ENCODE data around the gene ADARB2.

Gene ADARB2

DNA sequence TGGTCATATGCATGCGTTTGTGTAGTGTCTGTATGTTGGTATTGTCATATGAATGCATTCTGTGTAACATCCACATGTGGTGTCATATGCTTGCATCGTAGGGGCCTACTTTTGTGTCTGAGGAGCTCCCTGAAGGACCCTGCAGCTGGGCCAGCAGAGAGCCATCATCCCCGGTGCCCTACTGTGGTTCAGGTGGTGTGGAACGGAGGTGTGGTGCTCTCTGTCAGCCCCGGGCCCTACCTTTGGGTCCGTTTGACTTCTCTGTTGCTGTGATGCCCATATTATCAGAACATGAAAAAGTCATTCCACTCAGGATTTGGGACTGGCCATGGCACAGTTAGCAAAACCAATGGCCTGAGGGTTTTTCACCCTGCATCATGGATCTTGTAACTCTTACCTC lies 217.9 kb downstream of the ADARB2 start:
- H3K27ac ChIP-seq: no peak overlapping the region
- no peak for TF ChIP-seq ZFX (IDR thresholded peaks at IDR 0.05; ENCODE audit: borderline replicate concordance)
- TF ChIP-seq, protein P1, sequence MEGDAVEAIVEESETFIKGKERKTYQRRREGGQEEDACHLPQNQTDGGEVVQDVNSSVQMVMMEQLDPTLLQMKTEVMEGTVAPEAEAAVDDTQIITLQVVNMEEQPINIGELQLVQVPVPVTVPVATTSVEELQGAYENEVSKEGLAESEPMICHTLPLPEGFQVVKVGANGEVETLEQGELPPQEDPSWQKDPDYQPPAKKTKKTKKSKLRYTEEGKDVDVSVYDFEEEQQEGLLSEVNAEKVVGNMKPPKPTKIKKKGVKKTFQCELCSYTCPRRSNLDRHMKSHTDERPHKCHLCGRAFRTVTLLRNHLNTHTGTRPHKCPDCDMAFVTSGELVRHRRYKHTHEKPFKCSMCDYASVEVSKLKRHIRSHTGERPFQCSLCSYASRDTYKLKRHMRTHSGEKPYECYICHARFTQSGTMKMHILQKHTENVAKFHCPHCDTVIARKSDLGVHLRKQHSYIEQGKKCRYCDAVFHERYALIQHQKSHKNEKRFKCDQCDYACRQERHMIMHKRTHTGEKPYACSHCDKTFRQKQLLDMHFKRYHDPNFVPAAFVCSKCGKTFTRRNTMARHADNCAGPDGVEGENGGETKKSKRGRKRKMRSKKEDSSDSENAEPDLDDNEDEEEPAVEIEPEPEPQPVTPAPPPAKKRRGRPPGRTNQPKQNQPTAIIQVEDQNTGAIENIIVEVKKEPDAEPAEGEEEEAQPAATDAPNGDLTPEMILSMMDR (IDR thresholded peaks at IDR 0.05): no peak

DNA sequence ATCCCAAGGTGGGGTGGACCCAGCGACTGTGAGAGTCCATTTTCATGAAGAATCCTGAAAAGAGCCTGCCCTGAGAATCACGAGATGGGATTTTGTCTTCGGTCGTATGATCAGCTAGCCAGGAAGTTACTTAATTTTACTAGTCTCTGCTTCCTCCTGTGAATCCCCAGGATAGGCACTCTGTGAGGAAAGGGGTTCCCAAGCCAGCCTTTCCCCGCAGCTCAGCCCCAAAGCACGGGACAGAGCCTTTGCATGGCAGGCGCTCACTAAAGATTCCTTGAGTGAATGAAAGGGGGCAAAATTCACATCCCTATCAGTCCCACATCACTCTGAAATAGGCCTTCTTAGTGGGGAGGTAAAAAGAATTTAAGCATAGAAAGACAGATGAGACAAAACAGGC lies 219.6 kb downstream of the ADARB2 start:
- no peak overlapping the region for H3K27ac ChIP-seq
- no peak for TF ChIP-seq ZFX (IDR thresholded peaks at IDR 0.05; ENCODE audit: borderline replicate concordance)
- TF ChIP-seq, protein P1 (IDR thresholded peaks at IDR 0.05): no peak

DNA sequence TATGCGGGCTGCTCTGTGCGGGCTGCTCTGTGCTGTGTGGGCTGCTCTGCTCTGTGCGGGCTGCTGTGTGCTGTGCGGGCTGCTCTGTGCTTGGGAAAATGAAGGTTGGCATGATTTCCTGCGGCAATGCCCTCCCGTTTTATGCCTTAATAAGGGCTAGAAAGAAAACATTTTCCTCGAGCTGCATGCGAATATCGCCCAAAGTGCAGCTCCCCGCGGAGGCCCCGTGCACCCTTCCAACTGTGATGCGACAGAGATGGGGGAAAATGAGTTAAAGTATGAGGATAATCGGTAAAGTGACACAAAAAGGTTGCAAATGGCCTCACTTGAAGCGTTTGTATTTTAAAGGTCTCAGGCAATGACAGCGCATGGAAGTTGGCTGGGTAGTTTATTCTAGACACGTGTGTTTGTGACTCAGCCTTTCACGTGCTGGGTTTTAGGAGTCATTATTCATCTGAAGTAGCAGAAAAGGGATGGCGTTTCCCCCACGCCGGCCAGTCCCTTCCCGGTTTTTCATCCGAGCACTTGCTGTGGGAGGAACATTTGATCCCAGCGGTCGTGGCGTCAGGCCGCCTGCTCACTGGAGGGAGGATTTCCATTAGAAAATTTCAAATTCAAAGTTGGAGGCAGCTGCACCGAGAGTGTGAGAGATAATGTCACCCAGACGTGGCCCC lies 220.7 kb downstream of the ADARB2 start:
- TF ChIP-seq, protein P1 (IDR thresholded peaks at IDR 0.05): no peak
- no peak for TF ChIP-seq ZFX (IDR thresholded peaks at IDR 0.05; ENCODE audit: borderline replicate concordance)
- no peak overlapping the region for H3K27ac ChIP-seq

DNA sequence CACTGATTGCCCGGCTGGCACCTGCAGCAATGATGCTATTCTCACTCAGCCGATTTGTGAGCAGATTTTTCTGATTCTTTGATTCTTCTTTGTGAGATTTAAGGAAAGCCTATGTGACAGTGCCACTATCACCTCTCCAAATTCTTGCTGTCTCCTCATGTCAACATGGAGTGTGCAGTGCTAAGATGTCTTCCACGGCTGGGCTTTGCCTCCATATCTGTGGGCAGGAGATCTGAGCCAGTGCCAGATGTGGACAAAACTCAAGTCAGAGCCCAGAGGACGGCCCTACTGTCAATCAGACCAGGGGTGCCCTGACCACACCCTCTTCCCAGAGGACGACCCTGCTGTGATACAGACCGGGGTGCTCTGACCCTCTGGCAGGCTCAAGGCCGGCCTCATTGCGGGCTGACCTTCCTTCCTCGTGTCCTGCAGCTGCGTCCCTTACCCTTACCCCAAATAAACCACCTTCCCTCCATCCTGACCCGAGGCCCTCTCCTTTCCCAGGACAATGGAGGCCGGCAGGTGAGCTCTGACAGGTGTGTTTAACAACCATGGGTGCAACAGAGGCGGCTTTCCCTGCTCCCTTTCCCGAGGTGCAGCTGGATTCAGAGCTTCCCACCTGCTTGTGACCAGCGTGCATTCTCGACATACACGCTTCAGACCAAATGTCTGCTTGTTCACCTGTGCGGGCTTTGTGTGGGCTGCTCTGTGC lies 221.4 kb downstream of the ADARB2 start:
- no peak for TF ChIP-seq ZFX (IDR thresholded peaks at IDR 0.05; ENCODE audit: borderline replicate concordance)
- TF ChIP-seq, protein P1 (IDR thresholded peaks at IDR 0.05): no peak
- H3K27ac ChIP-seq: no peak overlapping the region

DNA sequence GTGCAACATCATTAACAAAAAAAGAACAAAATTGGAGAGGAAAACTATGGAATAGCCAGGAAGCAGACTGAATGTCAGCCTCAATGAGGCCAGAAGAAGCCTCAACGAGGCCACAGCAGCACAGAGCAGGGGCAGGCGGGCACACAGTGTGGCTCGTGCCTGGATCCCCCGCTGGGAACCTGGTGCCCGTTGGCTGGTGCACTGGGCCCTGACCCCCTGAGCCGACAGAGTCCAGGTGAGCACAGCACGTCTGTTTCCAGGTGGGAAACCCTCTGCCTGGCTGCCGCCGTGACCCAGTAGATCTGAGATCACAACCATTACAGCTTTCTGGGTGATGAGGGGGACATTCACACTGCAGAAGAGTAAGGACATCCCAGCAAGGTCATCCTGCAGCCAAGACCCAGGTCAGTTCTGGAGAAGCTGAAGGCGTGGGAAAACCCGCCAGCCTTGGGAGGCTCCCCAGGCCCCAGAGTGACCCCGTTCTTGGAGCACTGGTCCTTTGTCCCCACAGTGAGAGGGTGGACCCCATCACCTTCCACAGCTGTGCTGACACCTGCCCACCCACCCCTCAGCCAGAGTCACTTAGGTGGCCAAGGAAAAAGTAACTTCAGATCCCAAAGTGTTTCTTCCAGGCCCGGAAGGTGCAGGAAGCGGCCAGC lies 222.1 kb downstream of the ADARB2 start:
- H3K27ac ChIP-seq: no peak overlapping the region
- TF ChIP-seq ZFX (IDR thresholded peaks at IDR 0.05; ENCODE audit: borderline replicate concordance): no peak
- TF ChIP-seq, protein P1 (IDR thresholded peaks at IDR 0.05): no peak

DNA sequence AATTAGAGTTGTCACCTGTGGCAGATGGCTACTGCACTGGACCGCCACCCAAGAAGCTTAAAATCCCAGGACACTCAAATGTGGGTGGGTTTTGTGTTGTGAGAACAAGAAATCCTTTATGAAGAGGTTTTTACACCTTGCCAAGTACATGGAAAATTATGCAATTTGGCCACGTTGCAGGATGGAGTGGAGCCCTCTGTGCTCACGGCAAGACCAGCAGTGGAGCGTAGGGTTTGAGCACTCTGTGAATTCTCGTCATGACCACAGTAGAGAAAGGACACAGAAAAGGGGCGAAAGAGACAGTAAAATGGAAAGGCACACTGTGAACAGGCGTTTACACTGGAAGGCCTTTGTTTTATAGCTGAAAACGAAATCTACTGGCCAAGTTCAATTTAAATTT lies 222.6 kb downstream of the ADARB2 start:
- TF ChIP-seq, protein P1 (IDR thresholded peaks at IDR 0.05): no peak
- no peak for TF ChIP-seq ZFX (IDR thresholded peaks at IDR 0.05; ENCODE audit: borderline replicate concordance)
- H3K27ac ChIP-seq: no peak overlapping the region

DNA sequence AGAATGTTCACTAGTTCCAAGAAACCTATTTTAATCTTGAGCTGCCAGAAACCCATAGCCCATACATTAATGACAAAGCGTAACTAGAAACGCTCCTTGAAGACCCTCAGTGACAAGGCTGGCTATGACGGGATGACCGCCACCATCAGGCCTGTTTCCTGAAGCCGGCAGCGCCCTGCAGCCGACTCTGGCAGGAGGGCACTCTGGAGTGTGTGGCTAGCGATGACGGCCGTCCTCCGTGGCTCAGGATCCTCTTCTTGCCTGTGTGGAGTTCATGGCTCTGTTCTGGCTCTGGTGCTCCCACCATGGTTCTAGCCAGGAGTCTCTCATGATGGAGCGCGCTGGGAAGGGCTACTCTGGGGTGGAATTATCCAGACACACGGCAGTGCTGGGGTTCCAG lies 224.1 kb downstream of the ADARB2 start:
- H3K27ac ChIP-seq: no peak overlapping the region
- TF ChIP-seq, protein P1 (IDR thresholded peaks at IDR 0.05): no peak
- TF ChIP-seq ZFX (IDR thresholded peaks at IDR 0.05; ENCODE audit: borderline replicate concordance): no peak
